ENCODE data around the gene UVRAG.
A peak's percentile ranks its signal among the peaks of the same experiment; 100 is the strongest.

Gene UVRAG

DNA sequence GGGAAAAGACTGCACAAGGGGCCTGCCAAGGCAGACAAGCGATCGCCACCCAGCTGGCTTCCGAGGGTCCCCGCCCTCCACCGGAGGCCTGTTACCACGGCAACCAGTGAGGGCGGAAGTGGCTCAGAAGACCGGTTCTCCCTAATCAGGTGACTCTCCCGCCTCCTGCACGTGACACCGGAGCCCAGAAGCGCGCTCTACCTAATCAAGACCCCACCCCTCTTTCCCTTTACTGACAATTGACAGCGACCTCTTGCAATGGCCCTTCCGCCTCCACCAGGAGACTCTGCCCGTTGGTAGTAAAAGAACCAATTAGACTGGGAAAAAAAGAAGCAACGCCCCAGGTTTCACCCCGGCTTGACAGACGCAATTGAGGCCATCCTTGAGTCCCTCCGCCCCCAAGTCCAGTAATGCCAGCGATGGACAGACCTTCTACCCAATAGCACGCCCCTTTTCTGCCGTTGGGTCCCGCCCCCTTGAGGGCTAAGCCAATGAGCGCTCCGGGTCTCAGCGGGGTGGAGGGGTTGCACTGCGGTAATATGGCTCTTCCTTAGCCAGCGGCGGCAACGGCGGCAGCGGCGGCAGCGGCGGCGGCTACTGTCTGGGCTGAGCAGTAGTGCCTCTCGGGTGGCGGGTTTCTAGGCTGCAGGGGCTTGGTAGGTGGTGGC lies at the start of gene UVRAG:
Gene UVRAG, plus strand, starts transcription at position 534 of the 668 bp plus-strand sequence. CDS start 198 bp downstream, outside the sequence.
- peak; percentile 94 to 97 for DNase-seq (ENCODE audit: extremely low read depth in 1 of 2, low read depth in 1 of 2)

DNA sequence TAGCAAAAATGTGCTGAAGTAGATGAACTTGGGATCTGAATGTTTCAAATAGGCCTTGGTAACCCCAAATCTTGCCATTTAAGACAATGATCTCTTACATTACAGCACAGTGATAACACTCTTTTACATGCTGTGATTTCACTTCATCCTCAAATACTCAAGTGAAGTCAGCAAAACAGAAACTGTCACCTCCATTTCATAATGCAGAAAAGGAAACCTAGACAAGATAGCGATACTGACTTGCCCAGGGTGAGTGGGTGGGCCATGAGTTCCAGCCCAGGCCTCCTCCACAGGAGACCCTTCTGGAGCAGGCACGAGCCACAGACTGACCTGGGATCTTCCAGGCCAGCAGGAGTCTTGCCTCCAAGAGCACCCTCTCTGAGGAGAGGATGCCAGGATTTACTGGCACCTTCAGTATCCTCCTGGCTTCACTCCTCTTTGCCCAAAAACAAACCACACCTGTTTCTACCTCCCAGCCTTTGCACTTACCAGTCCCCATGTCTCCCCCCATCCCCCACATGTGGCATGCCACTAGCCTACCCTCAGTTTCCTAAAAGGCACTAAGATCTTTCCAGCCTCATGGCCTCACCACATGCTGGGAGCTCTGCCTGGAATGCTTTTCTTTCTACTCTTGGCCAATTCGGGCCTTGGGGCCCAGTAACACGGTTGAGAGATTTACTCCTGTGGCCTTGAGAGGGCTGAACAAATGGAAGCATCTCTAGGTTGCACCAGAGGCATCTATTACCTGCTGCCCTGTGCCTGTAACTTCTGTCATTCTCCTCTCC lies 48.4 kb upstream of the UVRAG start:
- no peak for DNase-seq (ENCODE audit: extremely low read depth in 1 of 2, low read depth in 1 of 2)

DNA sequence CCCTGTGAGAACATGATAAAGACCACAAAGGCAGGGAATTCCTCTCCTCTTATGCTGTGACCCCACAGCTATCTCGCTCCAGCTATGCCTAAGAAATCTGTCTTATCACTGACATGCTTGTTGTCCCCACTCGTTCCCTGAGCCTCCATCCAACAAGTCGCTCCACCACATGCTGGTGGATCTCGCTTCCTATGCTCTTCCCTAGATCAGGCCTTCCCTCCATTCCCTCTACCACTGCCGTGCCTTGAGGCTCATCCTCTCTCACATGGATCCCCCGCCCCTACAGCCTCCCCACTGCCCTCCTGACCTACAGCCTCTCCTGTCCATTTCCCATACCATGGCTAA lies 47.8 kb upstream of the UVRAG start:
- DNase-seq (ENCODE audit: extremely low read depth in 1 of 2, low read depth in 1 of 2) = no peak

DNA sequence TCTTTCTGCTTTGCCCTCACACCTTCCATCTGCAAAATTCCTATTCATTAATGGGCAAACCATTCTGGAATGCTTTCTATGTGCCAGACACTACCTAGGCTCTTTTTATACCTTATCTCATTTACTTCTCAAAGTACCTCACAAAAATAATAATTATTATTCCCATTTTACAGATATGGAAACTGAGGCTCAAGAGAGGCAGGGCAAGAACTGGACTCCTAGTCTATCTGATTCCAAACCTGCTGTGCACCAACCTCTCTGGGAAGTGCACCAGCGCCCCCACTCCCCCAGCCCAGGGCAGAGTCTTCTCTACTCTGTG lies 47.3 kb upstream of the UVRAG start:
- no peak for DNase-seq (ENCODE audit: extremely low read depth in 1 of 2, low read depth in 1 of 2)

DNA sequence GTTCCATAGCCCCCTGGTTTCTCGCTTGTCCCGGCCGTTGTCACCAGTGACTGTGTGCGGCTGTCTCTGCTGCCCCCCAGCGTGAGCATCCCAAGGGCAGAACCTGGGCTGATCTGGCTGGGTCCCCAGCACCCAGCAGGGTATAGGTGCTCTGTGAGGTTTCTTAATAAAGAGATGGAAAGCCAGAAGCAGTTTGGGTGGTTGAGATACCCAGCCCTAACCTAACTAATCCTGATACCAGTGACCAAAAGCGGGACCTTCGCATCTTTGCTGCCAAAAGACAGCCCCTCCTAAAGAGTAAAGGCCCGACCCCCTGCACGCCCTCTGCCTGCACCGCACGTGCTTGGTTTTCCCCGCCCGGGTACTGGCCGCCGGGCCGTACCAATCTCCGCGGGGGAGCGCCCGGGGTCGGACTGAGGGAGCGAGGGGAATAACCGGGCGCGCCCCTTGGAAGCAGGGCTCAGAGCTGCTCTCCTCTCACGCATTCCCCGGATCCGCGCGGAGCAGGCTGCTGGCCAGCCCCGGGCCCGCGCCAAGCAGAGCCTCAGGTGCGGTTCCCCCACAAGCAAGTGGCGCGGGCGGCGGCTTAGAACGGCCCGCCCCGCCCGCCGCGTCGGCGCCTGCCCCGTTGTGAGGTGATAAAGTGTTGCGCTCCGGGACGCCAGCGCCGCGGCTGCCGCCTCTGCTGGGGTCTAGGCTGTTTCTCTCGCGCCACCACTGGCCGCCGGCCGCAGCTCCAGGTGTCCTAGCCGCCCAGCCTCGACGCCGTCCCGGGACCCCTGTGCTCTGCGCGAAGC lies 46.7 kb upstream of the UVRAG start, which contains the start of gene DGAT2:
Gene DGAT2, plus strand, starts transcription at position 667 of the 797 bp plus-strand sequence. CDS start 214 bp downstream, outside the sequence.
- peak; percentile 13 to 62 for DNase-seq (ENCODE audit: extremely low read depth in 1 of 2, low read depth in 1 of 2)

DNA sequence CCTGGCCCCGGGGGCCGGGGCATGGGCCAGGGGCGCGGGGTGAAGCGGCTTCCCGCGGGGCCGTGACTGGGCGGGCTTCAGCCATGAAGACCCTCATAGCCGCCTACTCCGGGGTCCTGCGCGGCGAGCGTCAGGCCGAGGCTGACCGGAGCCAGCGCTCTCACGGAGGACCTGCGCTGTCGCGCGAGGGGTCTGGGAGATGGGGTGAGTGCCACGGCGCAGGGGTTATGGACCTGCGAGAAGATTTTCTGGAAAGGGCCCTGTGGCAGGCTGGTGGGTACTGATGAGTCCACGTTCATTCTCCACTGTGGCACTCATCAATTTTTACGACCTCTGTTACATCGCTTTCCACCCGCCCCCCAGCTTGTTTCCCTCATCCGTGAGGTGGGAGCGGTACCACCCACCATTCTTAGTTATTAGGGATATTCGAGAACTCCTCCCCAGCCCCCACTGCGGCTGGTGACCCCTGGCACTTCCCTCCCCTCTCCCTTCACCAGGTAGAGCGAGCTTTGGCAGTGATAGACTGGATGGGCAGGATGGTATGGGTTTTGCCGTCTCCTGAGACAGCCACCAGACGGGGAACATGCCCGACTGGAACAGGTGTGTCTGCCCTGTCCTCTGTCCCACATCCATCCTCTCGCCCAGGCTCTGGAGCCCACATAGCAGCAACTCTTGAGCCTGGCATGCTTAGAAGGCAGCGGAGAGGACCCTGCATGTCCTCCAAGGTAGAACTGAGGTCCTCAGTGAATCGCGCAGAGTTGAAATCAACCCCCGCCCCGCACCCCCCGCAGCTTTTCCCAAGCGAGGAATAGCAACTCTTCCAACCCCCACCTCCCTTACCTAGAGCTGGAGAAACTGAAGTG lies 45.9 kb upstream of the UVRAG start:
- no peak for DNase-seq (ENCODE audit: extremely low read depth in 1 of 2, low read depth in 1 of 2)

DNA sequence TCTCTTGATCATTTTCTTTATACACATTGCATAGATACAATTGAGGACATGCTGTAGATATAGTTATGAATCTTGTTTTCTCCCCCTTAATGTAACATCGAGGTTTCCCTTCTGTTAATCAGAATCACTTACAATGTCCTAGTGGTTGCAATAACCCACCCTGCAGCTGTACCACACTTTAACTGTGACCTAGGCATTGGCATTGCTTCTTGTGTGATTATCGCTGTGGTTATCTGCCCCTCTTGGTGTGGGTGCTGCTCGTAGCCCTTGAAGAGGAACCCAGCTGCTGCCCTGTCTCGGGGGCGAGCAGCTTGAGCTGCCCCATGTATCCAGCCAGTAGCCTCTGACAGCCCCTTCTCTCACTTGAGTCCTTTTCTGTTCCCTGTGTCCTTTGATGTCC lies 44.9 kb upstream of the UVRAG start:
- DNase-seq (ENCODE audit: extremely low read depth in 1 of 2, low read depth in 1 of 2) = no peak

DNA sequence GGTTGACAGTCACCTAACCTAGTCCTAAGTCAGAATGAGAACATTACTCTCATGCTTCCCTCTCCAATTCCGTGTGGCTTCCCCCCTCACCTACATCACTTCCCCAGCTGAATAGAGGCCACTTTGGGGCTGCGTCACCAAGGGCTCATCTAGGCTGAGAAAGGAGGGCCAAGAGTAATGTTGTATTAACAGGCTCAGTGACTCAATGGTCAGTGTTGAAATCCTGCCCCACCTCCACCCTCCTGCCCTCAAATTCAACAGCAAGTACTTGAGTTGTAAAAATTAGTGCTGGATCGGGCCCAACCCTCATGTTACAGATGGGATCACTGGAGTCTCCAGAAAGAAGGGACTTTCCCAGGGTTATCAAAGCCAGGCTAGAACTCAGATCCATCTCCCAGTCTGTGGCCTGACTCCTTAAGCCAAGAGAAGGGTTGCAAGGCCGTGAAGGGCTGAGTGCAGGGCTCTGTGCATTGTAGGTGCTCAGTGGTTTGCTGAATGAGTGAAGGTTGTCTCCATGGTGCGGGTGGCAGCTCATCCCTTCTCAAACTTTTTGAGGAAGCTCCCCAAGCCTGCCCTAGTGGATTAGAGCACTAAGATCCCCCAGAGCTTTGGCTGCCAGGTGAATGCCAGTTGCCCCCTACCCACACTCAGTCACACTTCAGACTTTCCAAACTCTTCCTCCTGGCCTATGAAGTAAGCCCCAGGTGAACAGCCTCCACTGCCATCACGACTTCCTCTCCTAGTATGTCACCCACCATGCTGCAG lies 43.2 kb upstream of the UVRAG start:
- no peak for DNase-seq (ENCODE audit: extremely low read depth in 1 of 2, low read depth in 1 of 2)

DNA sequence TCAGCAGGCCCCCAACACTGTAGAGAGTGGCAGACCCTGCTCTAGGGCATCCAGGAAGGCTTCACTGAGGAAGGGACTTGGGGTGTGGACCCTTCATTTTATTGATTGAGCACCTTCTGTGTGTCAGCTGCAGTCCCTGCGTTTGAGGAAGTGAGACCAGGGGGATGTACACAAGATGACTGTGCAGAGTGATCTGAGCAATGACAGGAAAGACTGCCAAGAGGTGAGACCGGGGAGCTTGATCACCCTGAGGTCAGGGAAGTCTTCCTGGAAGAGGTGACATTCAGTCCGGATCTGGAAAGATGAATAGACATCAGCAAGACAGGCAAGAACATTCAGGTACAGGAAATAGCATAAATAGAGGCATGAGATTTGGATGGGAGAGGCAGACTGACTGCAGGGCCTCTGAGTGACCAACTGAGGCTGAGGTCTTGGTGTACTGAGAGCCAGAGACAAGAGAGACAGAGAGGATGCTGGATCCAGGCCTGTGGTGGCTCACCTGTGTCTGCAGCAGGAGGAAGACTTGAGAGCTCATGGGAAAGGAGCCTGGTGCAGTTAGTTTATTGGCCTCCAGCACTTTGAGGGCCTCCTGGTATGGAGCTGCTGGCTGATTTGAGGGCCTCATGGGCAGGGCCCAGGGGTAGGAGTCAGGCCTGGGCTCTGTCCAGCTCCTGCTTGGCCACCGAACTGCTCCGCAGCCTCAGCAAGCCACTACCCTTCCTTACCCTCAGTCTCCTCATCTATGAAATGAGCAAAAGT lies 41.2 kb upstream of the UVRAG start:
- no peak for DNase-seq (ENCODE audit: extremely low read depth in 1 of 2, low read depth in 1 of 2)

DNA sequence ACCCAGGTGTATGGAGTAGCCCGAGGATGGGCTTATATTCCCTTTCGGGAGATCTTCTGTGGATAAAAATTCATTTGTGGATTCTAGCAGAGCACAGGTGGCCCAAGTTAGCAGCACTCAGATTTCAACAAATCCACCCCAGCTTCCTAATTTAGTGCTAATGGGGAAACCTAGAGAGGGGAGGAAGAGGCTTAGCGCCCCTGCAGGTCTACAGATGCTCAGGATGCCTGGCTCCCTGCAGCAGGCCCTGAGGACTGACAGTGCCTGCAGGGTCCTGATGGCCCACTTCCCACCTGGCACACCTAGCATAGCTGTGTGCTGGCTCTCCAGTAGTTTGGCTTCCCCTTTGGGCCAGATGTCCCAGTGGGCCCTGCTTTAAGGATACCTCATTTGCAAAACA lies 40.0 kb upstream of the UVRAG start:
- no peak for DNase-seq (ENCODE audit: extremely low read depth in 1 of 2, low read depth in 1 of 2)

DNA sequence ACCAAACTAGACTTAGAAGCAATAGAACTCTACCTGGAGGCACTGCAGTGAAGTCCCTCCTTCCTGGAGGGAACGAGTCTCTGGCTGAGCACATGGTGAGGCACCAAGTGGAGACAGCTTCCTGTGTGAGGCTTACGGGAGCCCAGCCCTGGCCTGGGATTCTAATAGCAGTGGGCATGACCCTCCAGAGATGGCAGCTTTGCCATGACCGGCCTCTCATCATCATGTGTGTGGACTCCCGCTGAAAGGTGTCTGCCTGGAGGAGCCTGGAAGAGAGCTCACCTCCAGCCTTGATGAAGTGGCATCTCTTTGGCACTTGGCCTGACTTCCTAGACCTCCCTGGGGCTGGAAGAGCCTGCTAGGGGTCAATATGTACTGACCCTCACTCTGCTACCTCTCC lies 38.5 kb upstream of the UVRAG start:
- DNase-seq (ENCODE audit: extremely low read depth in 1 of 2, low read depth in 1 of 2) = no peak

DNA sequence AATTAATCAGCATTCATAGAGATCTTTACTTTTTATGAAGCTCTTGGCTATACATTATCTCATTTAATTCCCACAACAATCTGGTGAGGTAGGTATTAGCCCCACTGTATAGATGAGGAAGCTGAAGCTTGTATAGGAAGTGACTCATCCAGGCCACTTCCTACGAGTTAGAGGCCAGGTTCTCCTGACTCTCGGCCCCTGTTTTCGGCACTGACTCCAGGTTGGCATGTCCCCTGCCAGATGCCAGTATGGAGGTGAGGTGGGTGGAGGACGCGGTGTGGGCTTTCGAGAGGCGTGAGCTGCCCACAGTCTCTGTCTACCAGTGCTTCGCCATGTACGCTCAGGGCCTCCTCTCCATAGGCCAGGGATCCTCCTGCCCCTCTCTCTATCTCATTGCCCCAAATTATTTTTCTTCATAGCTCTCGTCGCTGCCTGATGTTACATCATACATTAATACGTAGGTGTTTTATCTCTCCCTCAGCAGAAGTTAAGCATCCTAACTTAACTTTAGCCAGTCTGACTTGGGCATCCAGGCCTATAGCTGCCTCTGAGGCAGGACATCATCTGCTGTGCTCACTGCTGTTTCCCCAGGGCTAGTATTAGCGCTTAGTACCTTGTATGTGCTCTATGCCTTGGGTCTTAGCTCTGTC lies 37.4 kb upstream of the UVRAG start:
- no peak for DNase-seq (ENCODE audit: extremely low read depth in 1 of 2, low read depth in 1 of 2)

DNA sequence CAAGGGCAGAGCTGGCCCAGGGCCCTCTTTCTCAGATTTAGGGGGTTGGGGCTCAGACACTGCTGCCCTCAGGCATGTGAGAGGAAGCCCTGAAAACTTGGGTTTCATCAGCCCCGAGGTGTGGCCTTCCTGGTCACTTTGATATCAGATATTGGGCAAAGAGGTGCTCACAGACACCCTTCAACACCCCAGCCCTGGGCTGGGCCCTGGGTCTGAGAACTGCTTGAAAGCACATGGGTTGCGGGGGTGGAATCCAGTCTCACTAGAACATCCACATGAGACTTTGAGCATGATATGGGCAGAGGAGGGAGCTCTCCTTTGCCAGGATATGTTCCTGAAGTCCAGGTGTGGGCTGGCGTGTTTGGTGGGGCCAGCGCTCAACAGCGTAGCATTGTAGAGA lies 36.0 kb upstream of the UVRAG start:
- no peak for DNase-seq (ENCODE audit: extremely low read depth in 1 of 2, low read depth in 1 of 2)

DNA sequence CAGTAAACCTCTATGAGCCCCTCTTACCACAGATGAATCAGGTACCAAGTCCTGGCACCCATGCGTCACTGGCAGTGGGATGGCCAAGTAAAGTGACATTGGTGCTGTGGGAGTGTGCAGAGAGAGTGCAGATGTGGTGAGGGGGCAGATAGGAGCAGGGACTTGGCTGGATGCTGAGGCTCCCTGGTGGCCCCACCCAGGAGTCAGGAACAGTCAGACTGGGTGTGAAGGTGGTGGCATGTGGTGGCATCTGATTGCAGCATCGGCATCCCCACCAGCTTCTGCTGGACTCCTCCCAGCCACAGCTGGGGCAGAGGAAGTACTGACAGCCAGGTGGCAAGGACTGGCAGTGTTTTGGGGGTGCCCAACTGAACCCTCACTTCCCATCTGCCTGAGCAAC lies 35.0 kb upstream of the UVRAG start:
- DNase-seq (ENCODE audit: extremely low read depth in 1 of 2, low read depth in 1 of 2) = no peak

DNA sequence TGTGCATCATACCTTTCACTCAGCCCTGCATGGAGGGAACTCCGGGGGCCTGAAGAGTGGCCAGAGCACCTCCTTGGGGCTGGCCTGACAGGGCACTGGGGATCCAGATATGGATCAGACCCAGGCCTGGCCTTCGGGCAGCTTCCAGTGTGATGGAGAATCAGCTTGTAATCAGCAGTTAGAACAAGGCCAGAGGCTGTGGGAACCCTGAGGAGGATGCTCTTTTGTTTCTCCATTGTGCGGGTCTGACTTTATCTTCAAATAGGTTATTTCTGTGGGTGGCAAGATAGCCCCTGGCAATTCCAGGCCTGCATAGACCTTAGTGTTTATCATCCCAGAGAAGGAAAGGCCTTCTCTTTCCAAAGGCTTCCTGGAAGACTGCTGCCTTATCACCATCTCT lies 34.1 kb upstream of the UVRAG start:
- DNase-seq (ENCODE audit: extremely low read depth in 1 of 2, low read depth in 1 of 2) = no peak

DNA sequence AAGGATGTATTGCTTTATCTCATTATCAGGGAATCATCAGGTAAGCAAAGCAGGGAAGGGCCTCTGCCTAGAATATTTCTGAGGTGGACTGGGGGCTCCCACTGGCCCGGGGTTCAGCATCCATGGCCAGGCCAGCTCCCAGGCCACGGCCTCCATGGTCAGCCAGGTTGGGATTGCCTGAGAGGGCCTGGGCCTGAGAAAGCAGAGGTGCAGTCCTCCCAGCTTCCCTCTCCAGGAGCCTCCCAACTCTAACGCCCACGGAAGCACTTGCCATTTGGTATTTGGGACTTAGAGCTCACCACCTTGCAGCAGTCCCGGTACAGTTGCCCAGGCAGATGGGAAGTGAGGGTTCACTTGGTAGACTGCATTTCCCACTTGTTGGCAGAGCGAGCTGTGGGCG lies 33.7 kb upstream of the UVRAG start:
- no peak for DNase-seq (ENCODE audit: extremely low read depth in 1 of 2, low read depth in 1 of 2)

DNA sequence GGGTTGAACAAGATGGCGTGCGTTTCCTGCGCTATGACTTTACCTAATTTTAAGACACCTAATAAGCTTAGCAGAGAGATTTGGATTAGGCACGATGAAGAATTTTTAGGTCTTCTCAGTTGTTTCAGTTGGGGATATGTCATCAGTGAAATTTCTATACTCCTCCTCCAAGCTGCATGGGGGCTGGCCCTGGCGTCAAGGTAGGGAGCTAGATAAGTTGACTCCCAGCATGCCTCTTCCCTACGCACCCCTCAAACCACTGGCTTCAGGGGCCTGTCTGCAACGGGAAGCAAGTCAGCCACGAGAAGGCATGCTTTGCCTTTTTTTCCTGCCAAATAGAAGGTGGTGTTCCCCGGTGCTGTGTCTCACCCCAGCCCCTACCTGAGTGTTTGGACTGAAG lies 33.2 kb upstream of the UVRAG start:
- DNase-seq (ENCODE audit: extremely low read depth in 1 of 2, low read depth in 1 of 2) = no peak

DNA sequence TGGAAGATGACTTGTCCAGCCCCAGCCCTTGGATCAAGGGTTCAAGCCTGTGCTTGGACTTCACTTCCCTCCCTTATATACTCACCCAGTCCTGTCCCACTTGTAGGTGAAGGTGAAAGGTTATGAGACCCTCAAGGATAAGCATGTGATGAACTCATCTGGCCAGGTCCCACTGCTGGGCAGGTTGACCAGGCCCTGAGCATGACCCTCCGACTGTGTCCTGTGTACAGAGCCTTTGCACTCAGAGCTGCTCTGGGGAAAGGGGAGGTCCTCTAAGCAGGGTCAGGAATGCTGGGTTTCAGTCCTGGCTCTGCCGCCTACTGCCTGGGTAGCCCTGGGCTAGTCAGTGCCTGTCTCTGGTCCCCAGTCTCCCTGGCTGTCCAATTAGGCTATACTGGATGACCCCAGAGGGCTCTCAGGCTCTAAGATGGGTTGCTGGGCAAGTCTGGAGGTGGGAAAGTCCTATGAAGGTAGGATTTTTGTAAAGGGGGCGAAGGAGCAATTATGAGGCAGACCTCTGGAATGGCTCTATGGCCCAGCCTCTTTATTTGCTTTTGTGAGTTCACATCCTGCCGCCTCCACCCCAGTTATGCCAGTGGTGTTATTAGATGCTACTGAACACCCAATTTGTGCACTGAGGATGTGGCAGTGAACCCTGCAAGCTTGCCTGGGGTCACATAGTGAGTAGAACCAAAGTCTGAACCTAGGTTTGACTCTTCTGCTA lies 32.3 kb upstream of the UVRAG start:
- DNase-seq (ENCODE audit: extremely low read depth in 1 of 2, low read depth in 1 of 2) = no peak

All from activated CD8-positive, alpha-beta memory T cell treated with anti-CD3 and anti-CD28 coated beads for 1 hour (primary cell).